ENCODE results near the gene GNAT2.

DNA sequence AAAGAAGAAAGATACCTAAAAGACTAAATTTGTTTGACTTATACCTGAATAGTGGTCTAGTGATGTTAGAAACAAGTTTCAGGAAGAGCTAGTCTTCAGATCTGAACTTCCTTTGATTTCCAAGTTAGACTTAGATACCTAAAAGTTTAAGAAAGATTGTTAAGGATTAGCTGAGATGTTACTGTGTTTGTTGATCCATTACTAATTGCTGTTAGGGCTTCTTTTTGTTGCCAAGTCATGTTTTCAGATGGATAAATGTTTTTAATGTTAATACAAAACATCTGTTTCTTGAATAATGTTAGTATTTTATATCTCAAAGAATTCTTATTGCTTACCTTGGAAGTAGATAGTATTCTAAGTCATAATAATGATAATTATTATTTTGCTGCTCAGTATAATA lies 59.4 kb downstream of the GNAT2 start:
- TF ChIP-seq, protein P1, sequence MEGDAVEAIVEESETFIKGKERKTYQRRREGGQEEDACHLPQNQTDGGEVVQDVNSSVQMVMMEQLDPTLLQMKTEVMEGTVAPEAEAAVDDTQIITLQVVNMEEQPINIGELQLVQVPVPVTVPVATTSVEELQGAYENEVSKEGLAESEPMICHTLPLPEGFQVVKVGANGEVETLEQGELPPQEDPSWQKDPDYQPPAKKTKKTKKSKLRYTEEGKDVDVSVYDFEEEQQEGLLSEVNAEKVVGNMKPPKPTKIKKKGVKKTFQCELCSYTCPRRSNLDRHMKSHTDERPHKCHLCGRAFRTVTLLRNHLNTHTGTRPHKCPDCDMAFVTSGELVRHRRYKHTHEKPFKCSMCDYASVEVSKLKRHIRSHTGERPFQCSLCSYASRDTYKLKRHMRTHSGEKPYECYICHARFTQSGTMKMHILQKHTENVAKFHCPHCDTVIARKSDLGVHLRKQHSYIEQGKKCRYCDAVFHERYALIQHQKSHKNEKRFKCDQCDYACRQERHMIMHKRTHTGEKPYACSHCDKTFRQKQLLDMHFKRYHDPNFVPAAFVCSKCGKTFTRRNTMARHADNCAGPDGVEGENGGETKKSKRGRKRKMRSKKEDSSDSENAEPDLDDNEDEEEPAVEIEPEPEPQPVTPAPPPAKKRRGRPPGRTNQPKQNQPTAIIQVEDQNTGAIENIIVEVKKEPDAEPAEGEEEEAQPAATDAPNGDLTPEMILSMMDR (IDR thresholded peaks at IDR 0.05; ENCODE audit: low read depth, low read length): no peak
- no peak for TF ChIP-seq EZH2phosphoT487 (IDR thresholded peaks at IDR 0.05; ENCODE audit: low read depth)

All from OCI-LY3 (cell line).